Suprapubic skin (tissue), 4 donors: ENCODE data around the gene MRPL51. TPM values are rescaled to one million over a fixed set of nuclear protein-coding genes. Genes with fewer than 3 reads are reported as not detected.
"Not testable (repeated sequence)": the region's sequence is repeated elsewhere in the genome, so short reads cannot be mapped to it uniquely, and the experiment has no call there.

Source experiments
- DNase-seq, 2 donors: peaks; one replicate each; pipeline ENCODE4 v3.0.0-alpha.2; 2019; ENCODE audit warnings: low spot score in 2 of 2
- H3K27ac ChIP-seq: fragments of 200-600 bp; sonication (generic); one replicate; pipeline ENCODE4 v1.5.1; 2019
- H3K27me3 ChIP-seq: fragments of 200-600 bp; sonication (generic); one replicate; pipeline ENCODE4 v1.5.1; 2019
- H3K36me3 ChIP-seq: fragments of 200-600 bp; sonication (generic); one replicate; pipeline ENCODE4 v1.5.1; 2019
- H3K4me1 ChIP-seq: fragments of 200-600 bp; sonication (generic); one replicate; pipeline ENCODE4 v1.5.1; 2019
- H3K4me3 ChIP-seq: fragments of 200-600 bp; sonication (generic); one replicate; pipeline ENCODE4 v1.5.1; 2019; ENCODE audit warnings: mild to moderate bottlenecking
- H3K9me3 ChIP-seq: fragments of 200-600 bp; sonication (generic); one replicate; pipeline ENCODE4 v1.5.1; 2019
- CTCF ChIP-seq, 2 donors: fragments of 200-600 bp in 1 of 2; fragments of 450-650 bp in 1 of 2; sonication (generic) in 1 of 2; IDR thresholded peaks; one replicate each; pipeline ENCODE4 v1.5.1; 2016 to 2019; ENCODE audit warnings: antibody characterized with exemption in 2 of 2, mild to moderate bottlenecking in 1 of 2, moderate library complexity in 1 of 2
- EP300 ChIP-seq: sonication (generic); formaldehyde crosslinking; IDR thresholded peaks from one replicate; pipeline ENCODE4 v1.6.1; 2017; ENCODE audit warnings: antibody characterized with exemption
- POLR2A ChIP-seq, 2 donors: fragments of 450-650 bp; IDR thresholded peaks; one replicate each; pipeline ENCODE4 v1.6.1; 2017; ENCODE audit warnings: antibody characterized with exemption in 2 of 2, mild to moderate bottlenecking in 2 of 2, moderate library complexity in 2 of 2
- POLR2AphosphoS5 ChIP-seq, 3 donors: sonication (generic); formaldehyde crosslinking; IDR thresholded peaks; one replicate each; pipeline ENCODE4 v1.6.1; 2017; ENCODE audit warnings: antibody characterized with exemption in 3 of 3
- WGBS: methylation state at CpG from one replicate; pipeline ENCODE4 v1.1.5; 2018; 5-methylcytosine and 5-hydroxymethylcytosine counted together
- total RNA-seq, 4 donors: library from RNA; depleted of rRNA; stranded (reverse); fragments of >200 nt; gene quantifications; one replicate each; pipeline ENCODE4 v1.1.0, GENCODE V29; 2016

Gene MRPL51
- total RNA-seq, 4 donors from 2014 or later, result 28.0 to 42.2 (median 37.9) TPM

- H3K27me3 ChIP-seq, result no peaks in the 10 kb centered on the region
- H3K27ac ChIP-seq, result no peak overlapping the region
- H3K9me3 ChIP-seq, result no peaks in the 10 kb centered on the region
- H3K4me1 ChIP-seq, result peaks cover 3% of the 10 kb centered on the region
- 46% methylated on average over 2 of the region's 2 CpGs for WGBS
- no peak for TF ChIP-seq CTCF (IDR thresholded peaks at IDR 0.05)
- TF ChIP-seq POLR2AphosphoS5 (IDR thresholded peaks at IDR 0.05), result no peak
- H3K36me3 ChIP-seq, result peaks cover 40% of the 10 kb centered on the region
- no peak for DNase-seq
- H3K4me3 ChIP-seq, result no peak overlapping the region
These were observed 7.4 kb upstream of the MRPL51 start for GRCh38 chr12:6500466-6500865.

- not testable (repeated sequence) for H3K27ac ChIP-seq, H3K4me3 ChIP-seq, H3K27me3 ChIP-seq, H3K9me3 ChIP-seq, DNase-seq
- Histone ChIP-seq H3K4me1 (peaks cover 24% of the 10 kb centered on the region), H3K36me3 (peaks cover 28% of the 10 kb centered on the region)
- 67% methylated on average over 3 of the region's 3 CpGs for WGBS
These were observed 4.2 kb upstream of the MRPL51 start for GRCh38 chr12:6497291-6497690.

GRCh38 chr12:6494968-6495367, 1.9 kb upstream of the MRPL51 start:
- H3K4me3 ChIP-seq, result peak overlapping the region; percentile 80
- TF ChIP-seq CTCF (IDR thresholded peaks at IDR 0.05), result no peak
- TF ChIP-seq EP300, result no peak
- TF ChIP-seq POLR2A (IDR thresholded peaks at IDR 0.05), result no peak
- TF ChIP-seq POLR2AphosphoS5 (IDR thresholded peaks at IDR 0.05), result no peak
- no peak for DNase-seq
- H3K27ac ChIP-seq, result no peak overlapping the region
- 80% methylated on average over 1 of the region's 1 CpG for WGBS
- no peaks in the 10 kb centered on the region for H3K9me3 ChIP-seq
- peaks cover 28% of the 10 kb centered on the region for H3K4me1 ChIP-seq
- H3K36me3 ChIP-seq, result peaks cover 28% of the 10 kb centered on the region
- H3K27me3 ChIP-seq, result no peaks in the 10 kb centered on the region

- Histone ChIP-seq H3K27me3 (no peaks in the 10 kb centered on the region), H3K36me3 (peaks cover 27% of the 10 kb centered on the region), H3K9me3 (no peaks in the 10 kb centered on the region), H3K4me3 (peak overlapping the region; percentile 80), H3K27ac (no peak overlapping the region), H3K4me1 (peaks cover 28% of the 10 kb centered on the region)
- under 1% methylated on average over 14 of the region's 14 CpGs for WGBS
- DNase-seq, result no peak
- TF ChIP-seq POLR2A (IDR thresholded peaks at IDR 0.05) (no peak), CTCF (IDR thresholded peaks at IDR 0.05) (no peak), EP300 (no peak), POLR2AphosphoS5 (IDR thresholded peaks at IDR 0.05) (no peak)
These were observed 1.2 kb upstream of the MRPL51 start for GRCh38 chr12:6494258-6494743.

- TF ChIP-seq EP300 (no peak), CTCF (IDR thresholded peaks at IDR 0.05) (peak; percentile 33 to 36), POLR2A (IDR thresholded peaks at IDR 0.05) (peak; percentile 8 to 18), POLR2AphosphoS5 (IDR thresholded peaks at IDR 0.05) (no peak)
- H3K27me3 ChIP-seq, result no peaks in the 10 kb centered on the region
- H3K9me3 ChIP-seq, result no peaks in the 10 kb centered on the region
- peaks cover 28% of the 10 kb centered on the region for H3K4me1 ChIP-seq
- H3K36me3 ChIP-seq, result peaks cover 20% of the 10 kb centered on the region
- H3K4me3 ChIP-seq, result peak within 1 kb of the TSS; percentile 80
- under 1% methylated on average over 39 of the region's 49 CpGs for WGBS
- DNase-seq, result peak; percentile 95 to 97
- H3K27ac ChIP-seq, result peak within 1 kb of the TSS; percentile 96
These were observed 615 bp upstream of the MRPL51 start, which contains the start of gene NCAPD2 for GRCh38 chr12:6493497-6494257. Gene NCAPD2, plus strand, starts transcription at chr12:6494102. Its CDS starts 997 bp downstream, at chr12:6495099.

GRCh38 chr12:6490673-6491072, 2.4 kb downstream of the MRPL51 start:
- 96% methylated on average over 1 of the region's 1 CpG for WGBS
- not testable (repeated sequence) for H3K27me3 ChIP-seq, H3K27ac ChIP-seq, DNase-seq, H3K4me3 ChIP-seq, H3K9me3 ChIP-seq, H3K36me3 ChIP-seq
- H3K4me1 ChIP-seq, result peaks cover 26% of the 10 kb centered on the region
